ENCODE data around the gene PEDS1.

DNA sequence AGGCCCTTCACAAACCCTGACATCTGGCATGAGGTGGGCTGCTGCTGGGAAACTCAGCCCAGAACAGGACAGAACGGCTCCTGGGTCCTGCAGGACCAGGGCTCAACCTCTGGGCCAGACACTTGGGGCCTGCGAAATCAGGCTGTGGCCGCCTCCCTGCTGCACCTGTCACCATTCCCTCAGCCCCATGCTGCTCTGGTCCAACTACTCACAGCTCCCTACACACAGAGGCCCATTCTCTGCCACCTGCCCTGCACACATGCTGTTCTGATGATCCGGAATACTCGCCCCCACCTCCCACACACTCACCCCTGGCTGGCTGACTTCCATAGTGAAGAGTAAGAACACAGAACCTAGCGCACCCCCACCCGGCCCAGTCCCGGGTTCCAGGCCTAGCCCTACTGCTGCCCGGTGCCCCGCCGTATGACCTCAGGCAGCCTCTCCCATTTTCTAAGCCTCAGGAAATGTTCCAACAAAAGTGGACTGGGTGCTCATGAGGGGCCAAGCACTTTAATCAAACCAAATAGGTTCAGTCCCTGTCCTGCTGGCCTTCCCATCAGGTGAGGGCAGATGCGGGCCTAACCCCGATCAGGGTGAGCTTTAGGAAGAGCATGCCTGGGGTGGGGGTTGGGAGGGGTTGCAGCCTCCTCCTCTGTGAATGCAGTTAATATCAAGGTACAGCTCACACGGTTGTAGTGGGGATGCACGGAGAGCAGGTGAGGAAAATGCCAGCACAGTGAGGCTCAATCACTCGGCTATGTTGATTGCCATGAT lies 3.9 kb downstream of the PEDS1 start:
- no peak for TF ChIP-seq POLR2A (IDR thresholded peaks at IDR 0.05)
- TF ChIP-seq, protein P1, sequence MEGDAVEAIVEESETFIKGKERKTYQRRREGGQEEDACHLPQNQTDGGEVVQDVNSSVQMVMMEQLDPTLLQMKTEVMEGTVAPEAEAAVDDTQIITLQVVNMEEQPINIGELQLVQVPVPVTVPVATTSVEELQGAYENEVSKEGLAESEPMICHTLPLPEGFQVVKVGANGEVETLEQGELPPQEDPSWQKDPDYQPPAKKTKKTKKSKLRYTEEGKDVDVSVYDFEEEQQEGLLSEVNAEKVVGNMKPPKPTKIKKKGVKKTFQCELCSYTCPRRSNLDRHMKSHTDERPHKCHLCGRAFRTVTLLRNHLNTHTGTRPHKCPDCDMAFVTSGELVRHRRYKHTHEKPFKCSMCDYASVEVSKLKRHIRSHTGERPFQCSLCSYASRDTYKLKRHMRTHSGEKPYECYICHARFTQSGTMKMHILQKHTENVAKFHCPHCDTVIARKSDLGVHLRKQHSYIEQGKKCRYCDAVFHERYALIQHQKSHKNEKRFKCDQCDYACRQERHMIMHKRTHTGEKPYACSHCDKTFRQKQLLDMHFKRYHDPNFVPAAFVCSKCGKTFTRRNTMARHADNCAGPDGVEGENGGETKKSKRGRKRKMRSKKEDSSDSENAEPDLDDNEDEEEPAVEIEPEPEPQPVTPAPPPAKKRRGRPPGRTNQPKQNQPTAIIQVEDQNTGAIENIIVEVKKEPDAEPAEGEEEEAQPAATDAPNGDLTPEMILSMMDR (IDR thresholded peaks at IDR 0.05), result no peak
